Activated naive CD8-positive, alpha-beta T cell treated with anti-CD3 and anti-CD28 coated beads, Interleukin-2, amount 50 U/mL, for 16 hours (primary cell): ENCODE measurements around the gene IKZF2.

ENCODE experiments used
- DNase-seq: peaks from one replicate; pipeline ENCODE4 v3.0.0-alpha.2; 2020; ENCODE audit warnings: low read depth, low spot score

Gene IKZF2

GRCh38 chr2:213101692-213102460 is 49.5 kb downstream of the IKZF2 start:
- no peak for DNase-seq

- DNase-seq, result no peak
Measured at GRCh38 chr2:213101109-213101508, 50.3 kb downstream of the IKZF2 start.

GRCh38 chr2:213098612-213099011 is 52.8 kb downstream of the IKZF2 start:
- DNase-seq, result no peak

- DNase-seq, result no peak
Measured at GRCh38 chr2:213091765-213092164, 59.6 kb downstream of the IKZF2 start.

- no peak for DNase-seq
Measured at GRCh38 chr2:213090772-213091171, 60.6 kb downstream of the IKZF2 start.

- DNase-seq, result no peak
Measured at GRCh38 chr2:213089438-213089837, 62.0 kb downstream of the IKZF2 start.

- no peak for DNase-seq
Measured at GRCh38 chr2:213087040-213087439, 64.4 kb downstream of the IKZF2 start.

GRCh38 chr2:213086571-213086970 is 64.8 kb downstream of the IKZF2 start:
- no peak for DNase-seq

- no peak for DNase-seq
Measured at GRCh38 chr2:213086050-213086449, 65.4 kb downstream of the IKZF2 start.

- no peak for DNase-seq
Measured at GRCh38 chr2:213085538-213085937, 65.9 kb downstream of the IKZF2 start.

- no peak for DNase-seq
Measured at GRCh38 chr2:213084261-213084660, 67.2 kb downstream of the IKZF2 start.

GRCh38 chr2:213080969-213081617 is 70.3 kb downstream of the IKZF2 start:
- DNase-seq, result no peak

GRCh38 chr2:213079756-213080155 is 71.7 kb downstream of the IKZF2 start:
- no peak for DNase-seq

- no peak for DNase-seq
Measured at GRCh38 chr2:213078686-213079085, 72.7 kb downstream of the IKZF2 start.

- DNase-seq, result no peak
Measured at GRCh38 chr2:213069531-213069930, 81.9 kb downstream of the IKZF2 start.

GRCh38 chr2:213068676-213069359 is 82.6 kb downstream of the IKZF2 start:
- no peak for DNase-seq

- no peak for DNase-seq
Measured at GRCh38 chr2:213067888-213068287, 83.5 kb downstream of the IKZF2 start.

GRCh38 chr2:213066443-213066743 is 85.0 kb downstream of the IKZF2 start:
- no peak for DNase-seq

- no peak for DNase-seq
Measured at GRCh38 chr2:213065583-213066442, 85.6 kb downstream of the IKZF2 start.

- DNase-seq, result no peak
Measured at GRCh38 chr2:213064099-213064498, 87.3 kb downstream of the IKZF2 start.

- DNase-seq, result no peak
Measured at GRCh38 chr2:213057977-213058376, 93.4 kb downstream of the IKZF2 start.

GRCh38 chr2:213046431-213046830 is 105.0 kb downstream of the IKZF2 start:
- no peak for DNase-seq
